Spleen (tissue), 11 donors: ENCODE measurements around the gene MUS81. TPM values are rescaled to one million over a fixed set of nuclear protein-coding genes. Genes with fewer than 3 reads are reported as not detected.
A peak's percentile ranks its signal among the peaks of the same experiment; 100 is the strongest.

ENCODE experiments used
- DNase-seq: peaks from one replicate; pipeline ENCODE4 v3.0.0-alpha.2; 2020
- H3K27ac ChIP-seq, 8 donors: fragments of 200-600 bp; sonication (generic) in 7 of 8; 1 replicate in 4 of 8; 2 replicates in 4 of 8; pipeline versions ENCODE4 v1.5.0 to v1.8.0; 2016 to 2021; ENCODE audit warnings: inconsistent platforms in 4 of 8, mild to moderate bottlenecking in 4 of 8, moderate library complexity in 1 of 8
- H3K27me3 ChIP-seq, 7 donors: fragments of 200-600 bp; sonication (generic) in 6 of 7; replicated peaks in 1 of 7; 1 replicate in 4 of 7; 2 replicates in 3 of 7; pipeline versions ENCODE4 v1.5.0 to v1.8.0; 2016 to 2021; ENCODE audit warnings: inconsistent platforms in 3 of 7, mild to moderate bottlenecking in 1 of 7
- H3K36me3 ChIP-seq, 6 donors: fragments of 200-600 bp; sonication (generic) in 5 of 6; 1 replicate in 4 of 6; 2 replicates in 2 of 6; pipeline versions ENCODE4 v1.5.0 to v1.8.0; 2016 to 2021; ENCODE audit warnings: inconsistent platforms in 2 of 6
- H3K4me1 ChIP-seq, 6 donors: fragments of 200-600 bp; sonication (generic) in 5 of 6; 1 replicate in 3 of 6; 2 replicates in 3 of 6; pipeline versions ENCODE4 v1.5.0 to v1.8.0; 2016 to 2021; ENCODE audit warnings: inconsistent platforms in 3 of 6
- H3K4me3 ChIP-seq, 8 donors: fragments of 200-600 bp; sonication (generic) in 7 of 8; 1 replicate in 4 of 8; 2 replicates in 4 of 8; pipeline versions ENCODE4 v1.5.0 to v1.8.0; 2016 to 2021; ENCODE audit warnings: inconsistent platforms in 4 of 8, mild to moderate bottlenecking in 4 of 8, moderate library complexity in 2 of 8
- H3K9me3 ChIP-seq, 8 donors: fragments of 200-600 bp; sonication (generic) in 7 of 8; 1 replicate in 4 of 8; 2 replicates in 4 of 8; pipeline versions ENCODE4 v1.5.0 to v1.8.0; 2016 to 2021; ENCODE audit warnings: inconsistent platforms in 4 of 8
- POLR2A ChIP-seq, 3 donors: fragments of 450-650 bp; IDR thresholded peaks; one replicate each; pipeline ENCODE4 v1.5.1; 2017; ENCODE audit warnings: antibody characterized with exemption in 3 of 3, mild to moderate bottlenecking in 1 of 3
- POLR2AphosphoS5 ChIP-seq, 3 donors: sonication (generic); formaldehyde crosslinking; IDR thresholded peaks; one replicate each; pipeline ENCODE4 v1.5.1; 2017; ENCODE audit warnings: antibody characterized with exemption in 3 of 3
- WGBS, 5 donors: extraction: QIAGEN DNeasy Blood & Tissue Kit in 3 of 5; methylation state at CpG; one replicate each; pipeline versions ENCODE4 v1.1.5 to v1.1.7; 2013 to 2018; 5-methylcytosine and 5-hydroxymethylcytosine counted together
- intact Hi-C: fragments of 100-400 bp; cut with DNase I; formaldehyde crosslinking; loops from one replicate; pipeline ENCODE4 v1.15.0; 2023; ENCODE audit warnings: low total_unique reads
- polyA plus RNA-seq, 3 donors: library from polyadenylated mRNA; stranded (reverse); fragments of 200-250 nt; gene quantifications; one replicate each; pipeline ENCODE4 v1.2.1, GENCODE V29; 2013
- total RNA-seq, 7 donors: library from RNA; depleted of rRNA in 3 of 7; stranded (reverse); fragments of >200 nt in 3 of 7; fragmentation: NEBNext Ultra II Directional in 4 of 7; extraction: Animal tissue kit (Norgen Biotek cat#: 25700) in 4 of 7; gene quantifications; one replicate each; pipeline versions ENCODE4 v1.1.0 to v1.2.1, GENCODE V29; 2016 to 2021
- TF ChIP-seq, protein P1 (sequence below), 11 experiments: fragments of 200-600 bp in 7 of 11; fragments of 450-650 bp in 4 of 11; sonication (generic) in 4 of 11; IDR thresholded peaks in 8 of 11; conservative IDR thresholded peaks in 3 of 11; 1 replicate in 7 of 11; 2 replicates in 4 of 11; pipeline versions ENCODE4 v1.4.0 to v1.8.0; 2016 to 2021; ENCODE audit warnings: antibody characterized with exemption in 11 of 11, inconsistent platforms in 4 of 11, mild to moderate bottlenecking in 1 of 11
- donor health status: healthy with polysubstance abuse.
- donor health status: DM: no; HTN: no; CAD: no; lungs with moderate emphysema.
- donor health status: DM: no; HTN: no; CAD: no.
- donor health status: Bipolar disorder and iron deficiency.
- donor health status: healthy.
- donor health status: DM: no; HTN: no; CAD: no.
- donor health status: DM: yes; HTN: yes; CAD: no.

MUS81 gene
- total and polyA plus RNA-seq, 10 donors = 54.8 to 93.5 (median 72.7) TPM

DNA sequence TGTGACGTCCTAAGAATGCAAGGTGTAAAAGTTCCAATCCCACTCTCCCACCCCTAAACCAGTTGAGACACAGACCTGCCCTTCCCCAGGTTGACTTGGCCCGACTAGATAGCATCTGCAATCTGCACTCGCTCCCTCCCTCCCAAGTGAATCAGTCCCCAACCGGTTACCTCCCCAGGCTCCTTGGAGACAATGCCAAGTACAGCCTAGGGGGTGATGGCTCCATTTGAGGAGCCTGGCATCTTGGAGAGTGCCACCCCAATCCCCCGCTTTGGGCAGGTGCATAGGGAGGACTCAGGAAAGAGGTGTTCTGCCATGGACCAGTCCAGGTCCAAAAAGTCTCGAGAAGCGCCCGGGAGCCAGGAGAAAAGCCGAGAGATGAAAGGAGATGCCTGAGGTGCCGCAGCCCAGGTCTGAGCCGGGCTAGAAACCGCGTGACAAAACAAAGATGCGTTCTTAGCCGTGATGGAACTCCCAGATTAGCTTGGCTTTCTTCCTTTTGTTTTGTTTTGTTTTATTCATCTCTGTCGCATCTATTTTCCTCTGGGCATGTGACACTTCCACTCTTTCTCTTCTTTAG, 45.2 kb upstream of the MUS81 start:
- 90 to 98% (median 92%) methylated on average over 16 of the region's 16 CpGs for WGBS, 5 donors
- intact Hi-C loops = loop anchor here (5.0 to 10.0 kb wide), 3 partner anchors 43 to 188 kb away; partner anchors contain the start of gene KAT5

DNA sequence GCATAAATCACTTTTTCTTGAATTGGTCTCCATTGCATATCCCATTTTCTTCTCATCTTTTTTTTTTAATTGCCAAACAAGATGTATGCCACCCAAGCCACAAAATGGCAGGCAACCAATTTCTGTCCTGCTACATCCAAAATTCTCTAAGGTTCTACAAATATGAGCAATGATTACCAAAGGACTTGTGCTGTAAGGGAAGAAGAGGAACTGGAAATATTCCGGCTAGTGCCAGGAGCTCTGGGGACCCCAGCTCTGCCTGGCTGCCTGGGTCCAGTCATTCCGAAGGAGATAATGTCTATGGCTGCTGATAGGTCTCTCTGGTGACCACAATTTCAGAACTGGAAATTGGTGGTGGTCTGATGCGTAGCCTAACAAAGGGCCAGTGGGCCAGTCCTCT, 43.5 kb upstream of the MUS81 start:
- TF ChIP-seq, protein P1, sequence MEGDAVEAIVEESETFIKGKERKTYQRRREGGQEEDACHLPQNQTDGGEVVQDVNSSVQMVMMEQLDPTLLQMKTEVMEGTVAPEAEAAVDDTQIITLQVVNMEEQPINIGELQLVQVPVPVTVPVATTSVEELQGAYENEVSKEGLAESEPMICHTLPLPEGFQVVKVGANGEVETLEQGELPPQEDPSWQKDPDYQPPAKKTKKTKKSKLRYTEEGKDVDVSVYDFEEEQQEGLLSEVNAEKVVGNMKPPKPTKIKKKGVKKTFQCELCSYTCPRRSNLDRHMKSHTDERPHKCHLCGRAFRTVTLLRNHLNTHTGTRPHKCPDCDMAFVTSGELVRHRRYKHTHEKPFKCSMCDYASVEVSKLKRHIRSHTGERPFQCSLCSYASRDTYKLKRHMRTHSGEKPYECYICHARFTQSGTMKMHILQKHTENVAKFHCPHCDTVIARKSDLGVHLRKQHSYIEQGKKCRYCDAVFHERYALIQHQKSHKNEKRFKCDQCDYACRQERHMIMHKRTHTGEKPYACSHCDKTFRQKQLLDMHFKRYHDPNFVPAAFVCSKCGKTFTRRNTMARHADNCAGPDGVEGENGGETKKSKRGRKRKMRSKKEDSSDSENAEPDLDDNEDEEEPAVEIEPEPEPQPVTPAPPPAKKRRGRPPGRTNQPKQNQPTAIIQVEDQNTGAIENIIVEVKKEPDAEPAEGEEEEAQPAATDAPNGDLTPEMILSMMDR (IDR thresholded peaks at IDR 0.05 in 8 of 11, conservative IDR thresholded peaks at IDR 0.05 in 3 of 11) = no peak
- TF ChIP-seq POLR2A (IDR thresholded peaks at IDR 0.05) = no peak
- TF ChIP-seq POLR2AphosphoS5 (IDR thresholded peaks at IDR 0.05) = no peak
- DNase-seq = no peak
- Histone ChIP-seq H3K27ac (no peak overlapping the region), H3K36me3 (peaks cover 0 to 10% (median 0%) of the 10 kb centered on the region in 6 donors), H3K9me3 (no peaks in the 10 kb centered on the region), H3K27me3 (no peaks in the 10 kb centered on the region), H3K4me3 (peak overlapping the region in 1 of 8 donors; percentile 91), H3K4me1 (peaks cover 4 to 39% (median 23%) of the 10 kb centered on the region in 6 donors)
- intact Hi-C loops = loop anchor here (5.0 to 10.0 kb wide), 3 partner anchors 44 to 189 kb away; partner anchors contain the start of gene KAT5
- 76 to 95% (median 89%) methylated on average over 3 of the region's 3 CpGs for WGBS, 5 donors

More for the DNA sequence above, 45.2 kb upstream of the MUS81 start:
- no peaks in the 10 kb centered on the region for H3K9me3 ChIP-seq
- peaks cover 0 to 10% (median 0%) of the 10 kb centered on the region in 6 donors for H3K36me3 ChIP-seq
- H3K27me3 ChIP-seq = no peaks in the 10 kb centered on the region
- DNase-seq = no peak
- H3K27ac ChIP-seq = no peak overlapping the region
- TF ChIP-seq POLR2A (IDR thresholded peaks at IDR 0.05) (no peak), POLR2AphosphoS5 (IDR thresholded peaks at IDR 0.05) (no peak)
- TF ChIP-seq, protein P1 (IDR thresholded peaks at IDR 0.05 in 8 of 11, conservative IDR thresholded peaks at IDR 0.05 in 3 of 11) = no peak
- H3K4me3 ChIP-seq = no peak overlapping the region
- H3K4me1 ChIP-seq = peaks cover 4 to 37% (median 24%) of the 10 kb centered on the region in 6 donors

DNA sequence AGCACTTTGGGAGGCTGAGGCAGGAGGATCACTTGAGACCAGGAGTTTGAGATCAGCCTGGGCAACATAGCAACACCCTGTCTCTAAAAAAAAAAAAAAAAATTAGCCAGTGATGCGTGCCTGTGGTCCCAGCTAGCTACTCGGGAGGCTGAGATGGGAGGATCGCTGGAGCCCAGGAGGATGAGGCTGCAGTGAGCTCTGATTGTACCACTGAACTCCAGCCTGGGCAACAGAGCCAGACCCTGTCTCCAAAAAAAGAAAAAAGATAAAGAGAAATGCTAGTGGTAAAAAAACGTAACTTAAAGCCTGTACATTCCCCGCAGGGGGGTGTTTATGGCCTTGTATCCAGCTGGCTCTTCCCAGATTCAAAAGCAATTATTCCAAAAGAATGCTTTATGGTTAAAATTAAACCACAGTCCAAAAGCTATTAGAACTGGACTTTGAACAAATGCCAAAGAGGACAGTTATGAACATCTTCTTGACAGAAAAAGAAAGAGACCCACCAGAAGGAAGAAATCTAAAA, 42.9 kb upstream of the MUS81 start:
- H3K4me1 ChIP-seq = peaks cover 4 to 33% (median 21%) of the 10 kb centered on the region in 6 donors
- TF ChIP-seq POLR2A (IDR thresholded peaks at IDR 0.05) (no peak), POLR2AphosphoS5 (IDR thresholded peaks at IDR 0.05) (no peak)
- TF ChIP-seq, protein P1 (IDR thresholded peaks at IDR 0.05 in 8 of 11, conservative IDR thresholded peaks at IDR 0.05 in 3 of 11) = no peak
- no peak for DNase-seq
- no peaks in the 10 kb centered on the region for H3K9me3 ChIP-seq
- H3K27ac ChIP-seq = peak overlapping the region; percentile 69 to 91 (median 85)
- WGBS, 5 donors = 63 to 77% (median 71%) methylated on average over 5 of the region's 5 CpGs
- no peaks in the 10 kb centered on the region for H3K27me3 ChIP-seq
- intact Hi-C loops = loop anchor here (5.0 to 10.0 kb wide), 3 partner anchors 45 to 190 kb away; partner anchors contain the start of gene KAT5
- H3K4me3 ChIP-seq = peak overlapping the region; percentile 43 to 91 (median 66)
- H3K36me3 ChIP-seq = peaks cover 0 to 10% (median 0%) of the 10 kb centered on the region in 6 donors
